ENCODE results near the gene C16orf54. TPM values are rescaled to one million over a fixed set of nuclear protein-coding genes. Genes with fewer than 3 reads are reported as not detected.

The C16orf54 gene
- not detected in 2 replicates for total RNA-seq

DNA sequence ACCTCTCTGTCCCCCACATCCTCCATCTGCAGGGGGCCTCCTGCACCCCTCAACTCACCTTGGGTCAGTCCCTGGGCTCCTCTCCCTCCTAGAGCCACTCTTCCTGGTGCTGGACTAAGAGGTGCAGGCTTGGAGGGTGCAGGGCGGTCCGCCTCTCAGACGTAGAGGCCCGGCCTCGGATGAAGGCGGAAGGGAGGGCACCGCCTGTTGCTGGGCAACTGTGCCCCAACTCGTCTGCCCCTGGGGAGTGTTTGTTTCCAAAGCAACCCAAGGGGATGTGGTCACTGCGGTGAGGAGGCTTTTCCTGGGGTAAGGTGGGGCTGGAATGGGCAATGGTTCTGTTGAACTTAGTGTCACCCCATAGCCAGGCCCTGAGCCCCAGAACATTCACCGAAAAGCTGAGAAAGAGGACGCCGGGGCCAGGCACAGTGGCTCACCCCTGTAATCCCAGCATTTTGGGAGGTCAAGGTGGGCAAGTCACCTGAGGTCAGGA is at the start of gene C16orf54:
TSS of gene C16orf54 (minus strand) at position 138 of the 493 bp plus-strand sequence. CDS start 1,039 bp downstream, outside the sequence.

GRCh38 chr16:29790183-29790948 is 44.6 kb upstream of the C16orf54 start, which contains the start of gene KIF22:
TSS of gene KIF22 (plus strand) at chr16:29790751. CDS start at chr16:29790760, 9 bp downstream.

GRCh38 chr16:29777576-29778350 is 32.0 kb upstream of the C16orf54 start, which contains the start of gene ZG16:
TSS of gene ZG16 (plus strand) at chr16:29778256. CDS start at chr16:29779267, 1,011 bp downstream.

Other genes starting within 250 kb of the C16orf54 start
- gene NPIPB12, start 239.6 kb downstream of the C16orf54 start, total RNA-seq = 14.1 and 27.8 TPM in 2 replicates
- gene SPN, start 82.7 kb downstream of the C16orf54 start, total RNA-seq = not detected in 2 replicates
- gene QPRT, start 66.8 kb downstream of the C16orf54 start, total RNA-seq = 0.52 and 1.6 TPM in 2 replicates
- gene ZG16, start 32.3 kb upstream of the C16orf54 start, total RNA-seq = not detected in 2 replicates
- 14.9 and 21.0 TPM in 2 replicates for gene KIF22, start 44.8 kb upstream of the C16orf54 start, total RNA-seq
- gene MAZ, start 60.5 kb upstream of the C16orf54 start, total RNA-seq = 139 and 158 TPM in 2 replicates
- gene PRRT2, start 66.2 kb upstream of the C16orf54 start, total RNA-seq = 2.4 and 3.5 TPM in 2 replicates
- gene PAGR1, start 70.2 kb upstream of the C16orf54 start, total RNA-seq = 13.7 and 18.3 TPM in 2 replicates
- 249 and 324 TPM in 2 replicates for gene MVP, start 74.5 kb upstream of the C16orf54 start, total RNA-seq
- 81.8 and 83.9 TPM in 2 replicates for gene CDIPT, start 117.2 kb upstream of the C16orf54 start, total RNA-seq
- 1.8 and 2.6 TPM in 2 replicates for gene SEZ6L2, start 153.6 kb upstream of the C16orf54 start, total RNA-seq
- gene ASPHD1, start 154.5 kb upstream of the C16orf54 start, total RNA-seq = 3.1 and 4.8 TPM in 2 replicates
- gene KCTD13, start 180.2 kb upstream of the C16orf54 start, total RNA-seq = 11.3 and 12.0 TPM in 2 replicates
- gene TMEM219, start 216.1 kb upstream of the C16orf54 start, total RNA-seq = 74.1 and 77.0 TPM in 2 replicates
- 32.4 and 35.7 TPM in 2 replicates for gene TAOK2, start 227.9 kb upstream of the C16orf54 start, total RNA-seq
- 4.1 and 5.4 TPM in 2 replicates for gene HIRIP3, start 249.6 kb upstream of the C16orf54 start, total RNA-seq